HEK293 (cell line): ENCODE data around the gene TUBB2A.

ENCODE experiments used
- CTCF ChIA-PET: fragments of 350-600 bp; formaldehyde crosslinking; extraction: SDS; loops from one replicate; lab custom pipeline; 2021; ENCODE audit warnings: antibody characterized with exemption; lab: Yijun Ruan, JAX
- POLR2A ChIA-PET: fragments of 300-600 bp; formaldehyde crosslinking; extraction: SDS; loops from one replicate; lab custom pipeline; 2020; ENCODE audit warnings: antibody characterized with exemption, inconsistent platforms; lab: Yijun Ruan, JAX
- H3K27ac ChIP-seq: fragments of 200-500 bp; sonication (Bioruptor generic); 2 replicates; pipeline ENCODE4 v1.5.1; 2014; ENCODE audit warnings: low read depth, low read length, control low read depth, inconsistent platforms; ENCODE audit errors: extremely low read depth
- H3K36me3 ChIP-seq, 2 experiments: fragments of 200-500 bp in 1 of 2; sonication (Bioruptor generic) in 1 of 2; 1 replicate in 1 of 2; 2 replicates in 1 of 2; pipeline ENCODE4 v1.5.1; 2014 to 2017; ENCODE audit warnings: inconsistent platforms in 2 of 2, low read length in 2 of 2; ENCODE audit not compliant: control insufficient read depth in 2 of 2, insufficient read depth in 1 of 2
- H3K4me1 ChIP-seq: fragments of 200-500 bp; sonication (Bioruptor generic); 2 replicates; pipeline ENCODE4 v1.5.1; 2014; ENCODE audit warnings: mild to moderate bottlenecking, low read length, inconsistent platforms; ENCODE audit not compliant: control insufficient read depth, insufficient read depth
- H3K4me3 ChIP-seq: 2 replicates; pipeline ENCODE4 v1.5.1; 2011; ENCODE audit warnings: low read depth, mild to moderate bottlenecking, control low read depth, low read length, moderate library complexity
- H3K9me3 ChIP-seq: fragments of 200-500 bp; sonication (Bioruptor generic); 2 replicates; pipeline ENCODE4 v1.5.1; 2014; ENCODE audit warnings: low read depth, low read length, inconsistent platforms; ENCODE audit not compliant: control insufficient read depth, insufficient read depth
- BCL11A ChIP-seq: fragments of 450-650 bp; formaldehyde crosslinking; IDR thresholded peaks from 2 replicates; pipeline ENCODE4 v1.5.1; 2016; ENCODE audit warnings: low read depth, missing biosample characterization, missing genetic modification characterization
- CTCF ChIP-seq: fragments of 450-650 bp; formaldehyde crosslinking; IDR thresholded peaks from 2 replicates; pipeline ENCODE4 v1.5.1; 2016; ENCODE audit warnings: missing biosample characterization, missing genetic modification characterization
- IKZF3 ChIP-seq: fragments of 450-650 bp; IDR thresholded peaks from 2 replicates; pipeline ENCODE4 v1.5.0; 2018; ENCODE audit warnings: missing biosample characterization, mild to moderate bottlenecking, missing genetic modification characterization, moderate library complexity
- KLF1 ChIP-seq: fragments of 450-650 bp; formaldehyde crosslinking; IDR thresholded peaks from 2 replicates; pipeline ENCODE4 v1.5.1; 2016; ENCODE audit warnings: missing biosample characterization, missing genetic modification characterization
- KLF7 ChIP-seq: fragments of 450-650 bp; formaldehyde crosslinking; IDR thresholded peaks from 2 replicates; pipeline ENCODE4 v1.5.1; 2016; ENCODE audit warnings: missing biosample characterization, missing genetic modification characterization, borderline replicate concordance
- ZEB2 ChIP-seq: fragments of 450-650 bp; formaldehyde crosslinking; IDR thresholded peaks from 2 replicates; pipeline ENCODE4 v1.5.1; 2016; ENCODE audit warnings: missing biosample characterization, missing genetic modification characterization
- ZFP37 ChIP-seq: fragments of 450-650 bp; formaldehyde crosslinking; IDR thresholded peaks from 2 replicates; pipeline ENCODE4 v1.5.1; 2016; ENCODE audit warnings: missing biosample characterization, missing genetic modification characterization
- ZFP41 ChIP-seq: fragments of 450-650 bp; formaldehyde crosslinking; IDR thresholded peaks from 2 replicates; pipeline ENCODE4 v1.5.1; 2016; ENCODE audit warnings: missing biosample characterization, missing genetic modification characterization, borderline replicate concordance
- ZFP69B ChIP-seq: fragments of 450-650 bp; formaldehyde crosslinking; IDR thresholded peaks from 2 replicates; pipeline ENCODE4 v1.5.1; 2016; ENCODE audit warnings: missing biosample characterization, missing genetic modification characterization
- ZNF350 ChIP-seq: fragments of 450-650 bp; formaldehyde crosslinking; IDR thresholded peaks from 2 replicates; pipeline ENCODE4 v1.5.0; 2017; ENCODE audit warnings: missing biosample characterization, mild to moderate bottlenecking, missing genetic modification characterization
- ZNF362 ChIP-seq: fragments of 450-650 bp; formaldehyde crosslinking; IDR thresholded peaks from 2 replicates; pipeline ENCODE4 v1.5.1; 2016; ENCODE audit warnings: missing biosample characterization, missing genetic modification characterization
- ZNF423 ChIP-seq: fragments of 450-650 bp; formaldehyde crosslinking; IDR thresholded peaks from 2 replicates; pipeline ENCODE4 v1.5.1; 2016; ENCODE audit warnings: missing biosample characterization, missing genetic modification characterization
- ZNF510 ChIP-seq: fragments of 450-650 bp; formaldehyde crosslinking; IDR thresholded peaks from 2 replicates; pipeline ENCODE4 v1.5.1; 2018; ENCODE audit warnings: mild to moderate bottlenecking, missing genetic modification characterization, missing biosample characterization; ENCODE audit not compliant: insufficient replicate concordance
- ZNF548 ChIP-seq: fragments of 450-650 bp; formaldehyde crosslinking; IDR thresholded peaks from 2 replicates; pipeline ENCODE4 v1.5.1; 2016; ENCODE audit warnings: missing biosample characterization, missing genetic modification characterization
- ZNF560 ChIP-seq: fragments of 450-650 bp; formaldehyde crosslinking; IDR thresholded peaks from 2 replicates; pipeline ENCODE4 v1.5.1; 2017; ENCODE audit warnings: missing biosample characterization, missing genetic modification characterization, borderline replicate concordance
- ZNF623 ChIP-seq: fragments of 450-650 bp; formaldehyde crosslinking; IDR thresholded peaks from 2 replicates; pipeline ENCODE4 v1.5.1; 2016; ENCODE audit warnings: missing biosample characterization, missing genetic modification characterization
- ZNF629 ChIP-seq: fragments of 450-650 bp; formaldehyde crosslinking; IDR thresholded peaks from 2 replicates; pipeline ENCODE4 v1.5.1; 2017; ENCODE audit warnings: missing biosample characterization, missing genetic modification characterization
- ZNF837 ChIP-seq: fragments of 450-650 bp; formaldehyde crosslinking; IDR thresholded peaks from 2 replicates; pipeline ENCODE4 v1.5.1; 2016; ENCODE audit warnings: missing biosample characterization, missing genetic modification characterization
- TF ChIP-seq, protein P1 (sequence below): fragments of 450-650 bp; formaldehyde crosslinking; IDR thresholded peaks from 2 replicates; pipeline ENCODE4 v1.5.1; 2016; ENCODE audit warnings: missing biosample characterization, missing genetic modification characterization
- TF ChIP-seq, protein P2 (sequence below): fragments of 450-650 bp; formaldehyde crosslinking; IDR thresholded peaks from 2 replicates; pipeline ENCODE4 v1.5.1; 2017; ENCODE audit warnings: missing biosample characterization, mild to moderate bottlenecking, missing genetic modification characterization, moderate library complexity
- TF ChIP-seq, protein P3 (sequence below): fragments of 450-650 bp; IDR thresholded peaks from 2 replicates; pipeline ENCODE4 v1.5.1; 2018; ENCODE audit warnings: missing biosample characterization, mild to moderate bottlenecking, missing genetic modification characterization

TUBB2A gene

GRCh38 chr6:3195695-3196497 lies 38.6 kb upstream of the TUBB2A start:
- Histone ChIP-seq H3K4me1 (no peaks in the 10 kb centered on the region), H3K9me3 (no peaks in the 10 kb centered on the region), H3K4me3 (no peak overlapping the region), H3K36me3 (no peaks in the 10 kb centered on the region), H3K27ac (no peak overlapping the region)
- TF ChIP-seq, protein P1, sequence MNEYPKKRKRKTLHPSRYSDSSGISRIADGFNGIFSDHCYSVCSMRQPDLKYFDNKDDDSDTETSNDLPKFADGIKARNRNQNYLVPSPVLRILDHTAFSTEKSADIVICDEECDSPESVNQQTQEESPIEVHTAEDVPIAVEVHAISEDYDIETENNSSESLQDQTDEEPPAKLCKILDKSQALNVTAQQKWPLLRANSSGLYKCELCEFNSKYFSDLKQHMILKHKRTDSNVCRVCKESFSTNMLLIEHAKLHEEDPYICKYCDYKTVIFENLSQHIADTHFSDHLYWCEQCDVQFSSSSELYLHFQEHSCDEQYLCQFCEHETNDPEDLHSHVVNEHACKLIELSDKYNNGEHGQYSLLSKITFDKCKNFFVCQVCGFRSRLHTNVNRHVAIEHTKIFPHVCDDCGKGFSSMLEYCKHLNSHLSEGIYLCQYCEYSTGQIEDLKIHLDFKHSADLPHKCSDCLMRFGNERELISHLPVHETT (tag by site-specific recombination) = no peak
- peak; percentile 15; the same call in 1 of the 2 replicates for TF ChIP-seq CTCF (tag by site-specific recombination)
- ChIA-PET POLR2A (interaction anchor here (0.6 to 1.0 kb wide), 3 partner anchors 31 to 73 kb away, joined by 3 read pairs; partner anchors contain the start of gene TUBB2B), CTCF (interaction anchor here (0.7 to 2.3 kb wide), 8 partner anchors 8 to 98 kb away, joined by 3 to 12 read pairs (median 3); no protein-coding TSS in a partner anchor)

- H3K36me3 ChIP-seq = no peaks in the 10 kb centered on the region
- H3K27ac ChIP-seq = no peak overlapping the region
- CTCF ChIA-PET = interaction anchor here (0.6 to 2.3 kb wide), 7 partner anchors 8 to 173 kb away, joined by 3 to 12 read pairs (median 3); no protein-coding TSS in a partner anchor
- no peaks in the 10 kb centered on the region for H3K4me1 ChIP-seq
- POLR2A ChIA-PET = interaction anchor here (0.6 to 1.4 kb wide), 3 partner anchors 32 to 38 kb away, joined by 3 to 4 read pairs (median 3); partner anchors contain the start of genes TUBB2A and TUBB2B
- no peak for TF ChIP-seq ZNF350 (tag by site-specific recombination)
- TF ChIP-seq ZEB2 (tag by site-specific recombination) = no peak
- no peak for TF ChIP-seq KLF7 (tag by site-specific recombination)
- TF ChIP-seq, protein P2, sequence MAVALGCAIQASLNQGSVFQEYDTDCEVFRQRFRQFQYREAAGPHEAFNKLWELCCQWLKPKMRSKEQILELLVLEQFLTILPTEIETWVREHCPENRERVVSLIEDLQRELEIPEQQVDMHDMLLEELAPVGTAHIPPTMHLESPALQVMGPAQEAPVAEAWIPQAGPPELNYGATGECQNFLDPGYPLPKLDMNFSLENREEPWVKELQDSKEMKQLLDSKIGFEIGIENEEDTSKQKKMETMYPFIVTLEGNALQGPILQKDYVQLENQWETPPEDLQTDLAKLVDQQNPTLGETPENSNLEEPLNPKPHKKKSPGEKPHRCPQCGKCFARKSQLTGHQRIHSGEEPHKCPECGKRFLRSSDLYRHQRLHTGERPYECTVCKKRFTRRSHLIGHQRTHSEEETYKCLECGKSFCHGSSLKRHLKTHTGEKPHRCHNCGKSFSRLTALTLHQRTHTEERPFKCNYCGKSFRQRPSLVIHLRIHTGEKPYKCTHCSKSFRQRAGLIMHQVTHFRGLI (tag by site-specific recombination) = no peak
- TF ChIP-seq IKZF3 = no peak
- no peak for TF ChIP-seq KLF1 (tag by site-specific recombination)
- no peak for TF ChIP-seq ZNF560 (tag by site-specific recombination)
- no peak for TF ChIP-seq ZFP69B
- no peak for TF ChIP-seq ZNF623 (tag by site-specific recombination)
- TF ChIP-seq ZNF837 (tag by site-specific recombination) = no peak
- no peak for TF ChIP-seq ZNF510 (tag by site-specific recombination)
- no peak for TF ChIP-seq ZFP37 (tag by site-specific recombination)
- TF ChIP-seq ZNF548 (tag by site-specific recombination) = no peak
- no peak for TF ChIP-seq BCL11A (tag by site-specific recombination)
- no peak for TF ChIP-seq ZFP41 (tag by site-specific recombination)
- TF ChIP-seq ZNF423 (tag by site-specific recombination) = no peak
- no peak for TF ChIP-seq ZNF362 (tag by site-specific recombination)
- TF ChIP-seq ZNF629 (tag by site-specific recombination) = no peak
- TF ChIP-seq, protein P3, sequence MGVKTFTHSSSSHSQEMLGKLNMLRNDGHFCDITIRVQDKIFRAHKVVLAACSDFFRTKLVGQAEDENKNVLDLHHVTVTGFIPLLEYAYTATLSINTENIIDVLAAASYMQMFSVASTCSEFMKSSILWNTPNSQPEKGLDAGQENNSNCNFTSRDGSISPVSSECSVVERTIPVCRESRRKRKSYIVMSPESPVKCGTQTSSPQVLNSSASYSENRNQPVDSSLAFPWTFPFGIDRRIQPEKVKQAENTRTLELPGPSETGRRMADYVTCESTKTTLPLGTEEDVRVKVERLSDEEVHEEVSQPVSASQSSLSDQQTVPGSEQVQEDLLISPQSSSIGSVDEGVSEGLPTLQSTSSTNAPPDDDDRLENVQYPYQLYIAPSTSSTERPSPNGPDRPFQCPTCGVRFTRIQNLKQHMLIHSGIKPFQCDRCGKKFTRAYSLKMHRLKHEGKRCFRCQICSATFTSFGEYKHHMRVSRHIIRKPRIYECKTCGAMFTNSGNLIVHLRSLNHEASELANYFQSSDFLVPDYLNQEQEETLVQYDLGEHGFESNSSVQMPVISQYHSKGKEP (tag by site-specific recombination) = no peak
- no peak overlapping the region for H3K4me3 ChIP-seq
- no peaks in the 10 kb centered on the region for H3K9me3 ChIP-seq
Measured at GRCh38 chr6:3195420-3195694, 38.0 kb upstream of the TUBB2A start.
